ENCODE data around the gene FNDC7.
"Not testable (repeated sequence)": the region's sequence is repeated elsewhere in the genome, so short reads cannot be mapped to it uniquely, and the experiment has no call there.

FNDC7 gene

DNA sequence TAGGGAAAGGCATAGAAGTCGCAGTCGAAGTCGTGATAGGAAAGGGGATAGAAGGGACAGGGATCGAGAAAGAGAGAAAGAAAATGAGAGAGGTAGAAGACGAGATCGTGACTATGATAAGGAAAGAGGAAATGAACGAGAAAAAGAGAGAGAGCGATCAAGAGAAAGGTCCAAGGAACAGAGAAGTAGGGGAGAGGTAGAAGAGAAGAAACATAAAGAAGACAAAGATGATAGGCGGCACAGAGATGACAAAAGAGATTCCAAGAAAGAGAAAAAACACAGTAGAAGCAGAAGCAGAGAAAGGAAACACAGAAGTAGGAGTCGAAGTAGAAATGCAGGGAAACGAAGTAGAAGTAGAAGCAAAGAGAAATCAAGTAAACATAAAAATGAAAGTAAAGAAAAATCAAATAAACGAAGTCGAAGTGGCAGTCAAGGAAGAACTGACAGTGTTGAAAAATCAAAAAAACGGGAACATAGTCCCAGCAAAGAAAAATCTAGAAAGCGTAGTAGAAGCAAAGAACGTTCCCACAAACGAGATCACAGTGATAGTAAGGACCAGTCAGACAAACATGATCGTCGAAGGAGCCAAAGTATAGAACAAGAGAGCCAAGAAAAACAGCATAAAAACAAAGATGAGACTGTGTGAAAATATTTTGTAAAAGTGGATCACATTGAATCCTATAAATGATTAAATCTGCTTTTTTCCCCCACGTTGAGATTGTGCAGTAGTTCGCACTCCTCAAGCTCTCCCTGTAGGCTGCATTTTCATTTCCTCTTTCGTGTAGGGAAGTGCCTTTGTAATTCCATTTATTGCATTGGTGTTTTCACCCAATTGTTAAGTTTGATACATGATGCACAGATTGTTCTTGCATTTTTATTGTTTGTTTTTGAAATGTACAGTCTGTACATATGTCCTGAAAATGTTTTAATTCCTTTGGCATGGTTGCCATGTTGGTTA, 13.1 kb upstream of the FNDC7 start:
- TF ChIP-seq, protein P1, sequence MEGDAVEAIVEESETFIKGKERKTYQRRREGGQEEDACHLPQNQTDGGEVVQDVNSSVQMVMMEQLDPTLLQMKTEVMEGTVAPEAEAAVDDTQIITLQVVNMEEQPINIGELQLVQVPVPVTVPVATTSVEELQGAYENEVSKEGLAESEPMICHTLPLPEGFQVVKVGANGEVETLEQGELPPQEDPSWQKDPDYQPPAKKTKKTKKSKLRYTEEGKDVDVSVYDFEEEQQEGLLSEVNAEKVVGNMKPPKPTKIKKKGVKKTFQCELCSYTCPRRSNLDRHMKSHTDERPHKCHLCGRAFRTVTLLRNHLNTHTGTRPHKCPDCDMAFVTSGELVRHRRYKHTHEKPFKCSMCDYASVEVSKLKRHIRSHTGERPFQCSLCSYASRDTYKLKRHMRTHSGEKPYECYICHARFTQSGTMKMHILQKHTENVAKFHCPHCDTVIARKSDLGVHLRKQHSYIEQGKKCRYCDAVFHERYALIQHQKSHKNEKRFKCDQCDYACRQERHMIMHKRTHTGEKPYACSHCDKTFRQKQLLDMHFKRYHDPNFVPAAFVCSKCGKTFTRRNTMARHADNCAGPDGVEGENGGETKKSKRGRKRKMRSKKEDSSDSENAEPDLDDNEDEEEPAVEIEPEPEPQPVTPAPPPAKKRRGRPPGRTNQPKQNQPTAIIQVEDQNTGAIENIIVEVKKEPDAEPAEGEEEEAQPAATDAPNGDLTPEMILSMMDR (conservative IDR thresholded peaks at IDR 0.05; ENCODE audit: control insufficient read depth, insufficient read depth, low read depth, low read length), result no peak
- no peak overlapping the region for H3K4me3 ChIP-seq (ENCODE audit: control insufficient read depth, low read depth, low read length)
- DNase-seq (ENCODE audit: low read depth), result no peak

DNA sequence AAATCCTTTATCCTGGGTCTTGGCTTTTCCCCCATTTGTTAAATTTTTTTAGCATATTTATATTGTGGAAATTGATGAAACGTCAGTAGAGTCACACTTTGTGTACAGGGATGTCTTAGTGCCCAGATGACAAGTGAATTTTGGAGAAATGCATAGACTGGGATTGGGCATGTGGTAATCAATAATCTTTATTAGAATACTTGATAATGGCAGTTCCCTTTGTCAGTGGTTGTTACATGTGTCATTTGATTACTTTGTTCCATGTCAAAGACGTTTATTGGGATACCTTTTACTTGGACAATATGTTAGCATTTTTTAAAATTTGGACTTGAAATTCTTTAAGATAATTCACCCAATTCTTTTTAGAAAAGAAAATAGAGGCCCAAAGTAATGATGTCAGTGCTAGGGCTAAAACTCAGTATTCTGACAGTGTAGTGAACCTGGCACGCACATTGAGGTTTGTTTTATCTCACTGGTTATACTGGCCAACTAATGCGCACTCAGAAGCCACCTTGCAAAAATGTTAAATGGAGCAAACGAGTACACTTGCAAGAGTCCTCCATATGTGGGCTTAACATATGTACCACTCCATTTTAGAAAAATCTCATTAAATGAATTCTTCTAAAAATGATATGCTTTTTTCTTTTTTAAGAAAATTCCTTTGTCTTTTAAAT, 11.4 kb upstream of the FNDC7 start:
- DNase-seq (ENCODE audit: low read depth), result no peak
- TF ChIP-seq, protein P1 (conservative IDR thresholded peaks at IDR 0.05; ENCODE audit: control insufficient read depth, insufficient read depth, low read depth, low read length), result no peak
- H3K4me3 ChIP-seq (ENCODE audit: control insufficient read depth, low read depth, low read length), result no peak overlapping the region

GRCh38 chr1:108702109-108702508, 10.6 kb upstream of the FNDC7 start:
- not testable (repeated sequence) for H3K4me3 ChIP-seq (ENCODE audit: control insufficient read depth, low read depth, low read length); DNase-seq (ENCODE audit: low read depth)

- TF ChIP-seq, protein P1 (conservative IDR thresholded peaks at IDR 0.05; ENCODE audit: control insufficient read depth, insufficient read depth, low read depth, low read length), result no peak
Observed at GRCh38 chr1:108703939-108704338, 8.8 kb upstream of the FNDC7 start.

GRCh38 chr1:108704496-108704895, 8.2 kb upstream of the FNDC7 start:
- TF ChIP-seq, protein P1 (conservative IDR thresholded peaks at IDR 0.05; ENCODE audit: control insufficient read depth, insufficient read depth, low read depth, low read length), result no peak
- H3K4me3 ChIP-seq (ENCODE audit: control insufficient read depth, low read depth, low read length), result no peak overlapping the region

More at GRCh38 chr1:108703939-108704338, 8.8 kb upstream of the FNDC7 start:
- peak; percentile 50 for DNase-seq (ENCODE audit: low read depth)
- no peak overlapping the region for H3K4me3 ChIP-seq (ENCODE audit: control insufficient read depth, low read depth, low read length)

GRCh38 chr1:108706643-108707042, 6.1 kb upstream of the FNDC7 start:
- no peak for DNase-seq (ENCODE audit: low read depth)
- TF ChIP-seq, protein P1 (conservative IDR thresholded peaks at IDR 0.05; ENCODE audit: control insufficient read depth, insufficient read depth, low read depth, low read length), result no peak
- H3K4me3 ChIP-seq (ENCODE audit: control insufficient read depth, low read depth, low read length), result no peak overlapping the region

More at GRCh38 chr1:108704496-108704895, 8.2 kb upstream of the FNDC7 start:
- peak; percentile 86 for DNase-seq (ENCODE audit: low read depth)

All from fibroblast of mammary gland (primary cell).